DMS153 treated with DMSO at 0.1 percent for 48 hours (cell line): ENCODE measurements around the gene MFAP4.

Source experiments
- DNase-seq: peaks from one replicate; lab custom pipeline; 2025; ENCODE audit not compliant: unreplicated experiment; lab: John Stamatoyannopoulos, UW

MFAP4 gene

GRCh38 chr17:19386974-19387920 is at the start of gene MFAP4:
Gene MFAP4, minus strand, starts transcription at chr17:19387190. Its CDS starts 35 bp downstream, at chr17:19387155.
- no peak for DNase-seq

DNA sequence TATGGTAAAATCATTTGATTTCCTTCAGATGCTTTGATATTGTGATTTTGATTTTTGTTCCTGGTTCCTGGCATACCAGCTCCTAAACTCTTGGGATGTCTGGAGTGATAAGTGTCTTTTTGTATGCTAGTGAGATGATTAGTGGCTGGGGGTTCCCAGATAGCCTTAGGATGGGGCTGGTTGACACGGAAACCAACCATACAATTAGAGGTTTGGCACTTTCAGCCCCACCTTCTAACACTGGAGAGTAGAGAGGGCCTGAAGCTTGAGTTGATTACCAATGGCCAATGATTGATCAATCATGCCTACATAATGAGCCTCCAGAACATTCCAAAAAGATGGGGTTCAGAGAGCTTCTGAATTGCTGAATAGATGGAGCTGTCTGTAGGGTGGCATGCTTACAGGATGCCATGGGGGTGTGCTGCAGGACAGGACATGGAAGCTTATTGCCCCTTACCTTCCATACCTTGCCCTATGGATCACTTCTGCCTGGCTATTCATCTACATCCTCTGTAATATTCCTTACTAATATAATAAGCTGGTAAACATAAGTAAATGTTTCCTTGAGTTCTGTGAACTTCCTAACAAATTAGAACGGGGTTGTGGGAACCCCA is 46.8 kb upstream of the MFAP4 start:
- no peak for DNase-seq

- no peak for DNase-seq
Measured at GRCh38 chr17:19433255-19433654, 46.3 kb upstream of the MFAP4 start.

DNA sequence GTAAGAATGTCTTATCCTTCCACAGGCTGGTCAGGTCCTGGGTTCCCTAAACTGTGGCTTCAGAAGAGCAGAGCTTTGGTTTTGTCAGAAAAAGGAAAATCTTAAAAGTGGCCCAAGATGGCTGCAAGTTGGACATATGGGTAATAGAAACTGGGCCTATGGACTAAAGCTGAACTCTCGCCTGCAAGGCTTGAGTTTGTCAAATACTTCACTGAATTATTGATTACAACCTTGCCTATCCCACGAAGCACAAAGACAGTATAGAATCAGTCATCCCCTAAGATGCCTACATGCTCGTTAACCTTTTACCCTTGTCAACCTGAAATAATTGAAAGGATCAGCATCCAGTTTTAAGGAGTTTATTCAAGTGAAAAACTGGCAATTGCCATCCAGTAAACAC is 44.7 kb upstream of the MFAP4 start:
- DNase-seq = no peak

DNA sequence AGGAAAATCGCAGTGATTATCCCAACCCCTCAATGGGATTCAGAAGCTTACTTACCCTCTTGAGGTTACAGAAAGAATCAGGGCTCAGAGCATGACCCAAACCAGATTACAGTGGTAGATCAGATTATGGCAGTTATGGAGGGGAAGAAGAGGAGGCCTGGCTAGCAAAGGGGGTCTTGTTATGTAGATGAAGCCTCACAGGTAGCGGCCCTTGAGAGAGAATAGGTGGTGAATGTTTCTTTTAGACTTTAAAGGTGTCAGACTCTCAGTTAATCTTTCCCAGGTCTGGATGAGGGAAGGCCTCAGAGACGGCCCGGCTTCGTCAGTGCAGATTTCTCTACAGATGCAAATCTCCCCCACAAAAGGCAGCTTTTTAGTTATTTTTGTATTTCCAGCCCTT is 39.6 kb upstream of the MFAP4 start:
- DNase-seq = no peak

DNA sequence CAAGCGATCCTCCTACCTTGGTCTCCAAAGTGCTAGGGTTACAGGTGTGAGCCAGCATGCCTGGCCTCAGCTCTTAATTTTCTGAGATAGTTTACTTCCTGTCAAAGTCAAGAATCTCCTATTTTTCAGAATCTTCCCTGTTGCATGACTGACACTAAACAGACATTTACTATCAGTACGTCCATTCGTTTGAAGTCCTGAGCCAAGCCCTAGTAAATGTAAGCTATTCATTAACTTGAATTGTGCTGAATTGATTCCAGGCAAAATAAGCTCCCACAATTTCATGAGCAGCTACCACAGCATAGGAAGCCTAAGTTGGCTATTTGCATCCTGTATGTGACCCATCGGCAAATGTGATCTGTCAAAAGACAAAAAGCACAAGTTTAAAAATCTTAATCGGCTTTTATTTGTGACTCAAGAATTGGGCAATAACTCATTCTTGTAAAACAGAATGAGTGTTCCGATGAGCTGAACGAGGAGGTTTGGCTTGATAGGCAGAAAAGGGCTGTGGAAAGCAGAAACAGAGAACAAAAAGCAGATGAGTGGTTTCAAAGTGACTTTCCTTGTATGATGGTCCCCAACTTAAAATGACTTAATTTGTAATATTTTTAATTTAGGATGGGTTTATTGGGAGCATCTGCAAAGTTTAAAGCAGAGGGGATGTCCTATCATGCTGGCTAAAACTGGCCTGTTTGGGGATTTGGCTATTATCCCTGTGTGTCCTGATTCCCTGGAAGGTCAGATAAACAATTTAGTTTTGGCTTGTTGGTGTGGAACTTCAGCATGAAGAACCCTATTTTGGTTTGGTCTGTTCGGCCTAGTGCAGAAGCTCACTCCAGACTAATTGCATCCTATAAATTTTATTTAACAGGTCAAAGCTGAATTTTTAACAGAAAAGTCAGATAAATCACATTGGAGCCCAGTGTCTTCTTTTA is 38.2 kb upstream of the MFAP4 start:
- no peak for DNase-seq

- DNase-seq = no peak
Measured at GRCh38 chr17:19421926-19422325, 34.9 kb upstream of the MFAP4 start.

- no peak for DNase-seq
Measured at GRCh38 chr17:19421219-19421618, 34.2 kb upstream of the MFAP4 start.

- no peak for DNase-seq
Measured at GRCh38 chr17:19418251-19418992, 31.4 kb upstream of the MFAP4 start.

GRCh38 chr17:19417611-19418010 is 30.6 kb upstream of the MFAP4 start:
- no peak for DNase-seq

GRCh38 chr17:19415806-19416775 is 29.1 kb upstream of the MFAP4 start:
- no peak for DNase-seq

- DNase-seq = no peak
Measured at GRCh38 chr17:19415311-19415710, 28.3 kb upstream of the MFAP4 start.

DNA sequence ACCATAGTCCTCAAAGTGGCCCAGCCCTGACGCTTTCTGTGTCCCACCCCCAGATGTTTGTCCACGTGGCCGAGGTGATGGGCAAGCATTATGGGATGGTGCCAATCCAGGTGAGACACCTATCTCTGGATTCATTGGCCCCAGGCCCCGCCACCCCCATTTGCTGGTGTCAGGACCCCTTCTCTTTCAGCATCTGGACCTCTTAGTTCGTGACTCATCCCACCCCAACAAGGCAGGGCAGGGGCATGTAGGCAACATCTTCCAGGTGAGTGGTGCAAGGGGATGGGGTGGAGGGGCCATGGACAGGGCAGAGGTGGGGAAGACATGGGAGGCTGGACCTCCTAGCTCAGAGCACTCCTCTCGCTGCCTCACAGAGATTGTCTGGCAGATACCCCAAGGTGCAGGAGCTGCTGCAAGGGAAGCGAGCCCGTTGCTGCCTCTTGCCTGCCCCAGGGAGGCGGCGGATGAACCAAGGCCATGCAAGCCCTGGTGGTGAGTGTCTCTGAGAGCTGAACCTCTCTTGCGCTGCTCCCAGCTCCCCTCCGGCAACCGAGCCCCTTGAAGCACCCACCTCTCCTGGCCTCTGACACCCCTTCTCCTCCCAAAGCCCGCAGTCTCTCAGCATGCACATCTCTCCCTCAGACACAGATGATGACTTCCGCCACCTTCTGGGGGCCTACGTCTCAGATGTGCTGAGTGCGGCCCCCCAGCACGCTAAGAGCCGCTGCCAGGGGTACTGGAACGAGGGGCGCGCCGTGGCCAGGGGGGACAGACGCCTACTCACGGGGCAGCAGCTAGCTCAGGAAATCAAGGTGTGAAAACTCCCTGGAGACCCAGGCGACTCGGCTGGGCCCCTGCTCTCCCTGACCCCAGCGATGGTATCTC is 27.6 kb upstream of the MFAP4 start:
- DNase-seq = no peak

DNA sequence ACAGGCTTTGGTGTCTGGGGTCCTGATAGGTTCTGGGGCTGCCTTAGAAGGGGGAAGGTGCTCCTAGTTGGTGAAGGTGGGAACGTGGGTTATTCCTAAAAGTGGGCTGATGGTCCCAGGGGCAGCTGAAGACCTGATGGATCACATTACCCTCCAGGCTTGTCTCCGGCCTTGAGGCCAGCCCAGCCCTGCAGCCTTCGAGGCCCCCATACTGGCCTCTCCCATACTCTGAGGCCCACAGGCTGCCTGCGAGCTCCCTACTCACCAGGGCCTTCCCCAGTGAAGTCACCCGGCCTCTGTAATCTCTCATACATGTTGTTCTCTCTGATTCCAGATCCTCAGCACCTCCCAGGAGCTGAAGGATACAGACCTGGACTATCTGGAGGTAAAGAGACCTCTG is 26.8 kb upstream of the MFAP4 start:
- no peak for DNase-seq

- DNase-seq = no peak
Measured at GRCh38 chr17:19412984-19413383, 26.0 kb upstream of the MFAP4 start.

DNA sequence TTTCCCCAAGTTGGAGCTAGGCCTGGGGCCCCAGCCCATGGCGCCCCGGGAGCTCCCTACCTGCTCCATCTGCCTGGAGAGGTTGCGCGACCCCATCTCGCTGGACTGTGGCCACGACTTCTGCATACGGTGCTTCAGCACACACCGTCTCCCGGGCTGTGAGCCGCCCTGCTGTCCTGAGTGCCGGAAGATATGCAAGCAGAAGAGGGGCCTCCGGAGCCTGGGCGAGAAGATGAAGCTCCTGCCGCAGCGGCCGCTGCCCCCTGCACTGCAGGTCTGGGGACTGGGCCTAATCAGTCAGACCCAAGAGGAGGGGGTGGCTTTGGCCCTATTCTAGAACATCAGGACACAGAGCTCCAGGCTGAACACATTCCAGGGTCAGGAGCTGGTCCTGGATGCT is 25.5 kb upstream of the MFAP4 start:
- DNase-seq = no peak

DNA sequence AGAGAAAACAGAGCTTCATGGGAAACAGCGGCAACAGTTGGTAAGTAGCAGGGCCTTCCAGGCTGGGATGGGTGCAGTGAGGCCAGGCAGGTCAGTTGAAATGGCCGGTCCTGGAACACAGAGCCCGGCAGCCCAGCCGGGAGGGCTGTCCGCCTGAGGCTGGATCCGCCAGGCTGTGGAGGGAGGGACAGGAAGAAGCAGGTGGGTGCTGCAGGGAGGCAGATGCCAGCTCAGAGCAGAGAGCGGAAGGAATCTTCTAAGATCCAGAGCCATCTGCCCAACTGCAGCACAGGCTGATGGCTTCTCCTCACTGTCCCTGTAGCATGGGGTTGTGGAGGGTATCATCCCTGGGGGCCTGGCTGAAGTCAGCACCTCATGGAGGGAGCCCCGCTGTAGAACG is 24.6 kb upstream of the MFAP4 start:
- DNase-seq = no peak

DNA sequence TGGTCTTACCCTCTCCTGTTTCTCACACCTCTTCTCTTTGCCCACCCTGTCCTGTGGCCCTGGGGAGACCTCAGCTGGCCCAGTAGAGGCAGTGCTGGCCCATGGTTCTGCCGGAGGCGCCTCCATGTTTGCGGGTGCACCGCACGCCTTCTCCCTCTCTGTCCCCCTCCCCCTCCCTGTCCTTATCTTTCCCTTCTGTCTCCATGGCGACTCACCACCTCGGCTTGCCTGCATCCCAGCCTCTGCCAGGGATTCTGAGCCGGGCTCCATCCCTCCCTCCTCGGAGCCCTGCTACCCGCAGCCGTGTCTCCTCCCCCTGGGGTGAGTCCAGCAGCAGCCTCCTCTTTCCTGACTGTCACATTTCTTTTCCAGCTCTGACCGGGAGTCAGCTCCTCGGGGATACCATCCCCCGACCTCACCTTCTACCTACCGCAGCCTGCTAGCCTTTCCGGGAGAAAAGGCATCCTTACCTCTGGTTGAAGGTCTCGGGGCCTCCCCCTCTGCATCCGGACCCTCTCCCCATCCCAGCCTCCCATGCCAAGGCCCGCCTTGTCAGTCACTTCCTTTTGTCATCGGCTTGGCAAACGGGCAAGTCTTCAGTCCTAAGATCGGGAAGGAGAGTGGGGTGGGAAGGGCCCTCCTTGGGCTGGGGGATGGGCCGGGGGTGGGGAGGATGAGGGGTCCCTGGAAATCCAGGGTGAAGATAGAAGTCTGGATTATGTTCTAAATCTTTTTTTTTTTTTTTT is 24.1 kb upstream of the MFAP4 start, which contains the start of gene RNF112:
Gene RNF112, plus strand, starts transcription at position 358 of the 746 bp plus-strand sequence. Its CDS starts 177 bp downstream, at position 535.
- no peak for DNase-seq
